ENCODE measurements around the gene PLA2G4B. TPM values are rescaled to one million over a fixed set of nuclear protein-coding genes. Genes with fewer than 3 reads are reported as not detected.

PLA2G4B gene
- total and polyA plus RNA-seq, 2 experiments from 2014 or later, result 2.7 to 19.6 TPM

GRCh38 chr15:41852736-41853590 is 14.3 kb downstream of the PLA2G4B start:
- Histone ChIP-seq H2AFZ (no peak overlapping the region), H3K4me2 (no peak overlapping the region), H3K79me2 (no peaks in the 10 kb centered on the region), H3K27me3 (no peaks in the 10 kb centered on the region), H3K4me1 (ENCODE audit: insufficient read depth) (no peaks in the 10 kb centered on the region), H4K20me1 (ENCODE audit: insufficient read depth, poor library complexity, severe bottlenecking) (no peaks in the 10 kb centered on the region), H3K36me3 (replicated peaks; ENCODE audit: insufficient read depth, low read depth) (no peaks in the 10 kb centered on the region), H3K9me3 (ENCODE audit: low read depth) (no peaks in the 10 kb centered on the region), H3K27ac (no peak overlapping the region), H3K4me3 (no peak overlapping the region), H3K9me2 (replicated peaks; ENCODE audit: insufficient read depth) (no peaks in the 10 kb centered on the region)
- no peak for DNase-seq (ENCODE audit: low spot score)
- TF ChIP-seq EZH2 (IDR thresholded peaks at IDR 0.05; ENCODE audit: borderline replicate concordance), result no peak
- WGBS (ENCODE audit: low lambda C conversion rate, missing lambda C conversion rate), result 75% methylated on average over 16 of the region's 17 CpGs

GRCh38 chr15:41853831-41854230 is 15.2 kb downstream of the PLA2G4B start:
- no peak for DNase-seq (ENCODE audit: low spot score)
- H2AFZ ChIP-seq, result no peak overlapping the region
- H3K9me3 ChIP-seq (ENCODE audit: low read depth), result no peaks in the 10 kb centered on the region
- no peaks in the 10 kb centered on the region for H3K36me3 ChIP-seq (replicated peaks; ENCODE audit: insufficient read depth, low read depth)
- WGBS (ENCODE audit: low lambda C conversion rate, missing lambda C conversion rate), result 82% methylated on average over 10 of the region's 10 CpGs
- no peaks in the 10 kb centered on the region for H3K4me1 ChIP-seq (ENCODE audit: insufficient read depth)
- no peak for TF ChIP-seq EZH2phosphoT487 (IDR thresholded peaks at IDR 0.05; ENCODE audit: low read depth, severe bottlenecking, unreplicated experiment)
- TF ChIP-seq EZH2 (IDR thresholded peaks at IDR 0.05; ENCODE audit: borderline replicate concordance), result no peak
- TF ChIP-seq, protein P1, sequence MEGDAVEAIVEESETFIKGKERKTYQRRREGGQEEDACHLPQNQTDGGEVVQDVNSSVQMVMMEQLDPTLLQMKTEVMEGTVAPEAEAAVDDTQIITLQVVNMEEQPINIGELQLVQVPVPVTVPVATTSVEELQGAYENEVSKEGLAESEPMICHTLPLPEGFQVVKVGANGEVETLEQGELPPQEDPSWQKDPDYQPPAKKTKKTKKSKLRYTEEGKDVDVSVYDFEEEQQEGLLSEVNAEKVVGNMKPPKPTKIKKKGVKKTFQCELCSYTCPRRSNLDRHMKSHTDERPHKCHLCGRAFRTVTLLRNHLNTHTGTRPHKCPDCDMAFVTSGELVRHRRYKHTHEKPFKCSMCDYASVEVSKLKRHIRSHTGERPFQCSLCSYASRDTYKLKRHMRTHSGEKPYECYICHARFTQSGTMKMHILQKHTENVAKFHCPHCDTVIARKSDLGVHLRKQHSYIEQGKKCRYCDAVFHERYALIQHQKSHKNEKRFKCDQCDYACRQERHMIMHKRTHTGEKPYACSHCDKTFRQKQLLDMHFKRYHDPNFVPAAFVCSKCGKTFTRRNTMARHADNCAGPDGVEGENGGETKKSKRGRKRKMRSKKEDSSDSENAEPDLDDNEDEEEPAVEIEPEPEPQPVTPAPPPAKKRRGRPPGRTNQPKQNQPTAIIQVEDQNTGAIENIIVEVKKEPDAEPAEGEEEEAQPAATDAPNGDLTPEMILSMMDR (IDR thresholded peaks at IDR 0.05; ENCODE audit: poor library complexity), result no peak
- no peaks in the 10 kb centered on the region for H3K79me2 ChIP-seq
- no peaks in the 10 kb centered on the region for H3K27me3 ChIP-seq
- H3K9me2 ChIP-seq (replicated peaks; ENCODE audit: insufficient read depth), result no peaks in the 10 kb centered on the region
- H3K4me2 ChIP-seq, result no peak overlapping the region
- no peak overlapping the region for H3K4me3 ChIP-seq
- H3K27ac ChIP-seq, result no peak overlapping the region
- no peaks in the 10 kb centered on the region for H4K20me1 ChIP-seq (ENCODE audit: insufficient read depth, poor library complexity, severe bottlenecking)

GRCh38 chr15:41854443-41854842 is 15.8 kb downstream of the PLA2G4B start:
- Histone ChIP-seq H3K9me2 (replicated peaks; ENCODE audit: insufficient read depth) (no peaks in the 10 kb centered on the region), H3K9me3 (ENCODE audit: low read depth) (no peaks in the 10 kb centered on the region), H3K27me3 (no peaks in the 10 kb centered on the region), H3K4me3 (no peak overlapping the region), H3K4me1 (ENCODE audit: insufficient read depth) (no peaks in the 10 kb centered on the region), H4K20me1 (ENCODE audit: insufficient read depth, poor library complexity, severe bottlenecking) (no peaks in the 10 kb centered on the region), H3K79me2 (no peaks in the 10 kb centered on the region), H3K36me3 (replicated peaks; ENCODE audit: insufficient read depth, low read depth) (no peaks in the 10 kb centered on the region), H3K4me2 (no peak overlapping the region), H3K27ac (no peak overlapping the region), H2AFZ (no peak overlapping the region)
- WGBS (ENCODE audit: low lambda C conversion rate, missing lambda C conversion rate), result 97% methylated on average over 9 of the region's 9 CpGs
- DNase-seq (ENCODE audit: low spot score), result no peak
- TF ChIP-seq EZH2 (IDR thresholded peaks at IDR 0.05; ENCODE audit: borderline replicate concordance), result no peak
- TF ChIP-seq, protein P1 (IDR thresholded peaks at IDR 0.05; ENCODE audit: poor library complexity), result no peak
- no peak for TF ChIP-seq EZH2phosphoT487 (IDR thresholded peaks at IDR 0.05; ENCODE audit: low read depth, severe bottlenecking, unreplicated experiment)

- TF ChIP-seq, protein P1 (IDR thresholded peaks at IDR 0.05; ENCODE audit: poor library complexity), result no peak
- TF ChIP-seq EZH2phosphoT487 (IDR thresholded peaks at IDR 0.05; ENCODE audit: low read depth, severe bottlenecking, unreplicated experiment) (no peak), EZH2 (IDR thresholded peaks at IDR 0.05; ENCODE audit: borderline replicate concordance) (no peak)
- Histone ChIP-seq H3K27ac (no peak overlapping the region), H3K4me2 (no peak overlapping the region), H3K9me3 (ENCODE audit: low read depth) (no peaks in the 10 kb centered on the region), H3K4me3 (no peak overlapping the region), H2AFZ (no peak overlapping the region), H3K4me1 (ENCODE audit: insufficient read depth) (no peaks in the 10 kb centered on the region), H3K27me3 (no peaks in the 10 kb centered on the region), H3K79me2 (no peaks in the 10 kb centered on the region), H3K36me3 (replicated peaks; ENCODE audit: insufficient read depth, low read depth) (no peaks in the 10 kb centered on the region), H4K20me1 (ENCODE audit: insufficient read depth, poor library complexity, severe bottlenecking) (no peaks in the 10 kb centered on the region), H3K9me2 (replicated peaks; ENCODE audit: insufficient read depth) (no peaks in the 10 kb centered on the region)
- no peak for DNase-seq (ENCODE audit: low spot score)
- WGBS (ENCODE audit: low lambda C conversion rate, missing lambda C conversion rate), result 74% methylated on average over 29 of the region's 30 CpGs
These were observed 16.8 kb downstream of the PLA2G4B start for GRCh38 chr15:41855261-41855961.
